ENCODE data around the gene GATAD2A. TPM values are rescaled to one million over a fixed set of nuclear protein-coding genes. Genes with fewer than 3 reads are reported as not detected.

The GATAD2A gene
- total and polyA plus RNA-seq, 2 donors (not counting 1 experiment from before 2014, with no cell fraction given) = 31.7 to 63.5 TPM

DNA sequence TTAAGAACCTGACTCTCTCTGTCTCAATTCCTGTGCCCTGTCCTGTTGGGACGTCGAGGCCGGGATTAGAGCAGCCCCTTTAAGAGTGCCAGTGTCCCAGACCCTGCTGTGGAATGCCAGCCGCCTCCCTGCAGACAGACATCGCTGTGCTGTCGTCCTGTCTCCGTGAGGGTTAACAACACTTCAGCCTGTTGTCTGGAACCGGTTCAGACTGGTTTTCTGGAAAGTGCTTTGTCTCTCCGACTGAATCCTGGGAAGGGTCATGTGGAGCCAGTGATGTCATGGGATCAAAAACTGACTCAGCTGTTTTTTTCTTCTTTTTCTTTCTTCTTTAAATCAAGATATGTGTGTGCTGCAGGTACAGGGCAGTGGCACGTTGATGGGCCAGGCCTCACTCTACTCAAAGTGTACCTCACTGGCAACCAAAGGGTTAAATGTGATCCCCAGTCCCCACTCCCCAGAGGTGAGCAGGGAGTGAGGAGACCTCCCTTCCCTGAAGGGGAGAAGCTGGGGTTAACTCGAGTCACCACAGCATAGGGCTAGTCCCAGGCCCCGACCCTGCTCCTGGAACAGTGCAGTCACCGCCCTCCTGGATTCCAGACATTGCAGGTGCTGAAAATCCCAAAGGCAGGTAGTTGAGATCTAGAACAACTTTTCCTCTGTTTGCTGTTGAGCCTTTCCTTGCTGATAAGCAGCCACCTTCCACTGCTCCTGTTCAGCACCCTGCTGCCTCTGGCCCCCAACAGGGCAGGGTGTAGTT, 59.0 kb downstream of the GATAD2A start:
- TF ChIP-seq EZH2 (IDR thresholded peaks at IDR 0.05; ENCODE audit: low read length, missing control alignments) = no peak
- TF ChIP-seq, protein P1, sequence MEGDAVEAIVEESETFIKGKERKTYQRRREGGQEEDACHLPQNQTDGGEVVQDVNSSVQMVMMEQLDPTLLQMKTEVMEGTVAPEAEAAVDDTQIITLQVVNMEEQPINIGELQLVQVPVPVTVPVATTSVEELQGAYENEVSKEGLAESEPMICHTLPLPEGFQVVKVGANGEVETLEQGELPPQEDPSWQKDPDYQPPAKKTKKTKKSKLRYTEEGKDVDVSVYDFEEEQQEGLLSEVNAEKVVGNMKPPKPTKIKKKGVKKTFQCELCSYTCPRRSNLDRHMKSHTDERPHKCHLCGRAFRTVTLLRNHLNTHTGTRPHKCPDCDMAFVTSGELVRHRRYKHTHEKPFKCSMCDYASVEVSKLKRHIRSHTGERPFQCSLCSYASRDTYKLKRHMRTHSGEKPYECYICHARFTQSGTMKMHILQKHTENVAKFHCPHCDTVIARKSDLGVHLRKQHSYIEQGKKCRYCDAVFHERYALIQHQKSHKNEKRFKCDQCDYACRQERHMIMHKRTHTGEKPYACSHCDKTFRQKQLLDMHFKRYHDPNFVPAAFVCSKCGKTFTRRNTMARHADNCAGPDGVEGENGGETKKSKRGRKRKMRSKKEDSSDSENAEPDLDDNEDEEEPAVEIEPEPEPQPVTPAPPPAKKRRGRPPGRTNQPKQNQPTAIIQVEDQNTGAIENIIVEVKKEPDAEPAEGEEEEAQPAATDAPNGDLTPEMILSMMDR (conservative IDR thresholded peaks at IDR 0.05 in 1 of 2, IDR thresholded peaks at IDR 0.05 in 1 of 2; ENCODE audit: low read depth in 1 of 2, low read length in 2 of 2) = no peak
- Histone ChIP-seq H3K9ac (ENCODE audit: insufficient read depth, low read length) (peak overlapping the region; percentile 34), H3K27ac (ENCODE audit: insufficient read depth, low read length) (peak overlapping the region; percentile 90), H4K20me1 (ENCODE audit: control insufficient read depth, extremely low read depth, insufficient read depth, low read length) (no peaks in the 10 kb centered on the region), H3K79me2 (ENCODE audit: control insufficient read depth, insufficient read depth, low read length) (peaks cover 67% of the 10 kb centered on the region), H3K27me3 (ENCODE audit: control insufficient read depth, insufficient read depth, low read length) (no peaks in the 10 kb centered on the region), H3K4me3 (replicated peaks in 1 of 4; ENCODE audit: control extremely low read depth in 1 of 4, insufficient read depth in 1 of 4, low read depth in 3 of 4, low read length in 4 of 4) (no peak overlapping the region), H3K4me1 (ENCODE audit: control insufficient read depth, extremely low read depth, insufficient read depth, low read length) (peaks cover 46% of the 10 kb centered on the region), H3K9me3 (ENCODE audit: control insufficient read depth, insufficient read depth, low read depth, low read length) (no peaks in the 10 kb centered on the region), H3K36me3 (ENCODE audit: control insufficient read depth, insufficient read depth, low read length) (peaks cover 11% of the 10 kb centered on the region), H2AFZ (ENCODE audit: low read length) (no peak overlapping the region), H3K4me2 (ENCODE audit: extremely low read depth, insufficient read depth, low read length) (peak overlapping the region; percentile 88)
- peak; percentile 73 to 78 for DNase-seq (ENCODE audit: low read depth in 2 of 2)

DNA sequence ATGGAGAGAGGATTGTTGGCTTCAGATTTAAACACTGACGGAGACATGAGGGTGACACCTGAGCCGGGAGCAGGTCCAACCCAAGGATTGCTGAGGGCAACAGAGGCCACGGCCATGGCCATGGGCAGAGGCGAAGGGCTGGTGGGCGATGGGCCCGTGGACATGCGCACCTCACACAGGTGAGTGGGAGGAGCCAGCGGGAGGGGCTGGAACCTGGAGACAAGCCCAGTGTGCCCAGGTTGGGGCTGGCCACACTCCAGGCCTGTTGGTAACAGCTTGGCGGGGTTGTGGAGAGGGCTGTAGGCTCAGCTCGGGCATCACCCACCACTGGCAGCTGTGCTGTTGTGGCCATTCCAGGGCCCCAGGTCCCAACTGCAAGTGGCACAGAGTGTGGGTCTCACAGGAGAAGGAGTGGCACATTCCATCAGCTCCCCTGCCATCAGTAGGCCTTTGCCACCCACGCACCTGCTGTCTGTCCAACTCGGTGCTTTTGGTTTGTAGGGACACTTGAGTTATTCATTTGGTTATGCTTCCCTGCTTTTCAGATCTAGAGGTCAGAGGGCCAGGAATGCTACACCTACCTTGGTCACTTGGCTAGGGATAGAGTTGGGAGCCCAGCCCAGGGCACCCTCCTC, 60.1 kb downstream of the GATAD2A start:
- no peak for DNase-seq (ENCODE audit: low read depth in 2 of 2)

DNA sequence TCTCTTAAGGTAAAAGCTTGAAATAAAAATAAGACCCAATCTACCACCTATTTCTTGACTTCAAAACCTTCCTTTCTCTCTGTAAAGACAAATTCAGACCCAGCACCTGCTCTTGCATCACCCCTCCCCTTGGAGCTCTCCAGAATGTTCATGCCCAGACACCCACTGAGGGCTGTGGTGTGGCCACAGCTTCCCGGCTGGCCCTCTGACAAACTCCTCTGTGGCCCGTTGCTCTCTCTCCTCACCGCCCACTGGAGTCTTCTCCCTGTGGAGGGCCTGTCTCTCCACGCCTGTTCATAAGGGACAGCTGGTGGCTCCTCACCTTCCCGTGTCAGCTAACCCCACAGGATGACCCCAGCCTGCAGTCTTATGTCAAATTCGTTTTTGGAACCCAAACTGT, 60.7 kb downstream of the GATAD2A start:
- no peak overlapping the region for H3K4me2 ChIP-seq (ENCODE audit: extremely low read depth, insufficient read depth, low read length)
- peaks cover 29% of the 10 kb centered on the region for H3K4me1 ChIP-seq (ENCODE audit: control insufficient read depth, extremely low read depth, insufficient read depth, low read length)
- no peaks in the 10 kb centered on the region for H4K20me1 ChIP-seq (ENCODE audit: control insufficient read depth, extremely low read depth, insufficient read depth, low read length)
- no peak overlapping the region for H2AFZ ChIP-seq (ENCODE audit: low read length)
- H3K9ac ChIP-seq (ENCODE audit: insufficient read depth, low read length) = no peak overlapping the region
- no peak overlapping the region for H3K27ac ChIP-seq (ENCODE audit: insufficient read depth, low read length)
- TF ChIP-seq EZH2 (IDR thresholded peaks at IDR 0.05; ENCODE audit: low read length, missing control alignments) = no peak
- TF ChIP-seq, protein P1 (conservative IDR thresholded peaks at IDR 0.05 in 1 of 2, IDR thresholded peaks at IDR 0.05 in 1 of 2; ENCODE audit: low read depth in 1 of 2, low read length in 2 of 2) = no peak
- H3K27me3 ChIP-seq (ENCODE audit: control insufficient read depth, insufficient read depth, low read length) = no peaks in the 10 kb centered on the region
- peaks cover 11% of the 10 kb centered on the region for H3K36me3 ChIP-seq (ENCODE audit: control insufficient read depth, insufficient read depth, low read length)
- H3K4me3 ChIP-seq (replicated peaks in 1 of 4; ENCODE audit: control extremely low read depth in 1 of 4, insufficient read depth in 1 of 4, low read depth in 3 of 4, low read length in 4 of 4) = no peak overlapping the region
- DNase-seq (ENCODE audit: low read depth in 2 of 2) = no peak
- peaks cover 59% of the 10 kb centered on the region for H3K79me2 ChIP-seq (ENCODE audit: control insufficient read depth, insufficient read depth, low read length)
- no peaks in the 10 kb centered on the region for H3K9me3 ChIP-seq (ENCODE audit: control insufficient read depth, insufficient read depth, low read depth, low read length)

More for the DNA sequence above, 60.1 kb downstream of the GATAD2A start:
- TF ChIP-seq, protein P1 (conservative IDR thresholded peaks at IDR 0.05 in 1 of 2, IDR thresholded peaks at IDR 0.05 in 1 of 2; ENCODE audit: low read depth in 1 of 2, low read length in 2 of 2) = no peak
- no peak for TF ChIP-seq EZH2 (IDR thresholded peaks at IDR 0.05; ENCODE audit: low read length, missing control alignments)
- no peak overlapping the region for H3K4me3 ChIP-seq (replicated peaks in 1 of 4; ENCODE audit: control extremely low read depth in 1 of 4, insufficient read depth in 1 of 4, low read depth in 3 of 4, low read length in 4 of 4)
- H3K36me3 ChIP-seq (ENCODE audit: control insufficient read depth, insufficient read depth, low read length) = peaks cover 11% of the 10 kb centered on the region
- H3K9me3 ChIP-seq (ENCODE audit: control insufficient read depth, insufficient read depth, low read depth, low read length) = no peaks in the 10 kb centered on the region
- H3K27ac ChIP-seq (ENCODE audit: insufficient read depth, low read length) = no peak overlapping the region
- no peak overlapping the region for H3K4me2 ChIP-seq (ENCODE audit: extremely low read depth, insufficient read depth, low read length)
- H3K9ac ChIP-seq (ENCODE audit: insufficient read depth, low read length) = no peak overlapping the region
- H3K4me1 ChIP-seq (ENCODE audit: control insufficient read depth, extremely low read depth, insufficient read depth, low read length) = peaks cover 36% of the 10 kb centered on the region
- H3K27me3 ChIP-seq (ENCODE audit: control insufficient read depth, insufficient read depth, low read length) = no peaks in the 10 kb centered on the region
- peaks cover 60% of the 10 kb centered on the region for H3K79me2 ChIP-seq (ENCODE audit: control insufficient read depth, insufficient read depth, low read length)
- H4K20me1 ChIP-seq (ENCODE audit: control insufficient read depth, extremely low read depth, insufficient read depth, low read length) = no peaks in the 10 kb centered on the region
- H2AFZ ChIP-seq (ENCODE audit: low read length) = no peak overlapping the region

Measured in fibroblast of lung (primary cell).